HepG2 (cell line): ENCODE data around the gene TSTD1. TPM values are rescaled to one million over a fixed set of nuclear protein-coding genes. Genes with fewer than 3 reads are reported as not detected.

Experiments
- CBX1 ChIP-seq: IDR thresholded peaks from one replicate; pipeline ENCODE4 v1.6.1; 2016; ENCODE audit warnings: antibody characterized with exemption, low read depth
- IKZF1 ChIP-seq: fragments of 450-650 bp; IDR thresholded peaks from 2 replicates; pipeline ENCODE4 v1.7.1; 2016
- ISL2 ChIP-seq: sonication (generic); formaldehyde crosslinking; IDR thresholded peaks from 2 replicates; pipeline ENCODE4 v1.5.0; 2020; ENCODE audit warnings: missing genetic modification reagents
- MYNN ChIP-seq: sonication (generic); formaldehyde crosslinking; IDR thresholded peaks from 2 replicates; pipeline ENCODE4 v1.4.0; 2020; ENCODE audit warnings: mild to moderate bottlenecking, low read depth, missing genetic modification reagents
- NPAS2 ChIP-seq: sonication (generic); formaldehyde crosslinking; IDR thresholded peaks from 2 replicates; pipeline ENCODE4 v1.8.0; 2022; ENCODE audit warnings: mild to moderate bottlenecking, missing genetic modification reagents, borderline replicate concordance
- RAD51 ChIP-seq: fragments of 450-650 bp; IDR thresholded peaks from 2 replicates; pipeline ENCODE4 v1.6.1; 2016; ENCODE audit warnings: borderline replicate concordance
- SMAD9 ChIP-seq: sonication (generic); formaldehyde crosslinking; IDR thresholded peaks from 2 replicates; pipeline ENCODE4 v1.5.1; 2020; ENCODE audit warnings: mild to moderate bottlenecking, missing genetic modification reagents
- SNAPC2 ChIP-seq: sonication (generic); formaldehyde crosslinking; IDR thresholded peaks from 2 replicates; pipeline ENCODE4 v1.8.1; 2022; ENCODE audit warnings: mild to moderate bottlenecking, missing genetic modification reagents
- ZMYM2 ChIP-seq: sonication (generic); formaldehyde crosslinking; IDR thresholded peaks from 2 replicates; pipeline ENCODE4 v1.8.0; 2022; ENCODE audit warnings: mild to moderate bottlenecking, missing genetic modification reagents
- ZNF180 ChIP-seq: sonication (generic); formaldehyde crosslinking; IDR thresholded peaks from 2 replicates; pipeline ENCODE4 v1.4.0; 2020; ENCODE audit warnings: low read depth, missing genetic modification reagents, borderline replicate concordance
- ZNF275 ChIP-seq: sonication (generic); formaldehyde crosslinking; IDR thresholded peaks from 2 replicates; pipeline ENCODE4 v1.8.0; 2022; ENCODE audit warnings: missing genetic modification reagents, mild to moderate bottlenecking, inconsistent platforms, borderline replicate concordance
- ZNF605 ChIP-seq: sonication (generic); formaldehyde crosslinking; IDR thresholded peaks from 2 replicates; pipeline ENCODE4 v1.8.0; 2022; ENCODE audit warnings: mild to moderate bottlenecking, missing genetic modification reagents
- ZNF709 ChIP-seq: sonication (generic); formaldehyde crosslinking; IDR thresholded peaks from 2 replicates; pipeline ENCODE4 v1.5.0; 2020; ENCODE audit warnings: mild to moderate bottlenecking, missing genetic modification reagents
- ZNF782 ChIP-seq: sonication (generic); formaldehyde crosslinking; IDR thresholded peaks from 2 replicates; pipeline ENCODE4 v1.4.0; 2020; ENCODE audit warnings: missing genetic modification reagents, mild to moderate bottlenecking, borderline replicate concordance
- ZNF841 ChIP-seq: sonication (generic); formaldehyde crosslinking; IDR thresholded peaks from 2 replicates; pipeline ENCODE4 v1.8.1; 2023; ENCODE audit warnings: missing genetic modification reagents, borderline replicate concordance
- polyA plus RNA-seq, 8 experiments: library from polyadenylated mRNA; depleted of rRNA in 3 of 8; stranded (reverse) in 7 of 8; unstranded in 1 of 8; fragments of >200 nt; fragmentation: Illumina TruSeq in 4 of 8; extraction: Trizol in 4 of 8; gene quantifications; 2 replicates each; pipeline versions ENCODE4 v1.2.1 to v1.2.3, GENCODE V29; 2011 to 2016; ENCODE audit warnings: low read depth in 4 of 8, missing spikeins in 1 of 8, mixed read lengths in 1 of 8; ENCODE audit not compliant: insufficient read depth in 1 of 8
- total RNA-seq, 5 experiments: library from RNA; depleted of rRNA; stranded (reverse); fragments of >200 nt; fragmentation: Illumina TruSeq; extraction: Trizol; gene quantifications; 2 replicates each; pipeline ENCODE4 v1.2.3, GENCODE V29; 2016; ENCODE audit warnings: low read depth in 1 of 5
- TF ChIP-seq, protein P1 (sequence below): sonication (generic); formaldehyde crosslinking; IDR thresholded peaks from 2 replicates; pipeline ENCODE4 v1.5.1; 2020; ENCODE audit warnings: mild to moderate bottlenecking, moderate library complexity, missing genetic modification reagents
- TF ChIP-seq, protein P2 (sequence below): sonication (generic); formaldehyde crosslinking; IDR thresholded peaks from 2 replicates; pipeline ENCODE4 v1.5.0; 2020; ENCODE audit warnings: missing genetic modification reagents
- TF ChIP-seq, protein P3 (sequence below): fragments of 450-650 bp; IDR thresholded peaks from 2 replicates; pipeline ENCODE4 v1.6.1; 2016
- TF ChIP-seq, protein P4 (sequence below): sonication (generic); formaldehyde crosslinking; IDR thresholded peaks from 2 replicates; pipeline ENCODE4 v1.4.0; 2020; ENCODE audit warnings: missing genetic modification reagents, borderline replicate concordance
- TF ChIP-seq, protein P5 (sequence below): sonication (generic); formaldehyde crosslinking; IDR thresholded peaks from 2 replicates; pipeline ENCODE4 v1.4.0; 2020; ENCODE audit warnings: mild to moderate bottlenecking, missing genetic modification reagents

The TSTD1 gene
- total and polyA plus RNA-seq, 2 of the 13 experiments (the other 11 are each of a cell fraction or from before 2014, with no cell fraction given), result 0.15 to 0.31 TPM

DNA sequence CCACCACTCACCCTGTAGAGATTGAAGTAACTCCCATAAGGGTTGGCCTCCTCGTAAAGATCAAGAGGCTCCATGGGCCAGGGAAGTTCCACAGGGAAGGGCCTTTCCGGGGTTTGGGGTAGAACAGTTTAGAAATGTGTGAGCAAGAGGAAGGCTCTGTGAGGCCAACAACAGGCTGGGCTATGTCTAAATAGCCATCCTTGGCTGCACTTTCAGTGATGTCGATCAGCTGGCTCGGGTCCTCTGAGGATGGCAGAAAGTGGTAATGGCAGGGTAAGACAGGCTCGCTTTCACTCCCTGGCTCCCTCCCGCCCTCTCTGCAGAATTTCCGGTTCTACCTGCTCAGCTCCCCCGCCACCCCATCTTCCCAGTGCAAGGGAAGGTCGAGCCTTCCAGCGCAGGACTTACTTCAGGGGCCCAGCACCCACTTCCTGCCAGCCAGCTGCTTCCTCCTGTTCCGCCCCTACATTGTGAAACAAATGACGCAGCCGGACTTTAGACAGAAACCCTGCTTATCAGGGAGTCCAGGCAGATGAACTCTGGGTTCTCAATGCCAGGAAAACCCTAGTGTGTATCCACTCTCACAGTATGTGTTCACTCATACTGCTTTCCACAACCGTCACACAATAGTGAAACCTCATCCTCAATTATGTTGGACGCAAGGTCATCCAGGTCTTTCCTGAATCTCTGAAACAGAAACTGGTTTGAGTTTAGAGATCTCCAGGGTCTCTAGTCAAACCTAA is 25.1 kb downstream of the TSTD1 start (continued):
- TF ChIP-seq, protein P1, sequence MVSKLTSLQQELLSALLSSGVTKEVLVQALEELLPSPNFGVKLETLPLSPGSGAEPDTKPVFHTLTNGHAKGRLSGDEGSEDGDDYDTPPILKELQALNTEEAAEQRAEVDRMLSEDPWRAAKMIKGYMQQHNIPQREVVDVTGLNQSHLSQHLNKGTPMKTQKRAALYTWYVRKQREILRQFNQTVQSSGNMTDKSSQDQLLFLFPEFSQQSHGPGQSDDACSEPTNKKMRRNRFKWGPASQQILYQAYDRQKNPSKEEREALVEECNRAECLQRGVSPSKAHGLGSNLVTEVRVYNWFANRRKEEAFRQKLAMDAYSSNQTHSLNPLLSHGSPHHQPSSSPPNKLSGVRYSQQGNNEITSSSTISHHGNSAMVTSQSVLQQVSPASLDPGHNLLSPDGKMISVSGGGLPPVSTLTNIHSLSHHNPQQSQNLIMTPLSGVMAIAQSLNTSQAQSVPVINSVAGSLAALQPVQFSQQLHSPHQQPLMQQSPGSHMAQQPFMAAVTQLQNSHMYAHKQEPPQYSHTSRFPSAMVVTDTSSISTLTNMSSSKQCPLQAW (CRISPR knock-in tag), result peak; percentile 48; the same call in 1 of the 2 replicates
- no peak for TF ChIP-seq IKZF1
- peak; percentile 77 for TF ChIP-seq ZMYM2 (CRISPR knock-in tag)
- peak; percentile 39; the same call in 1 of the 2 replicates for TF ChIP-seq ZNF709 (CRISPR knock-in tag)
- TF ChIP-seq, protein P2, sequence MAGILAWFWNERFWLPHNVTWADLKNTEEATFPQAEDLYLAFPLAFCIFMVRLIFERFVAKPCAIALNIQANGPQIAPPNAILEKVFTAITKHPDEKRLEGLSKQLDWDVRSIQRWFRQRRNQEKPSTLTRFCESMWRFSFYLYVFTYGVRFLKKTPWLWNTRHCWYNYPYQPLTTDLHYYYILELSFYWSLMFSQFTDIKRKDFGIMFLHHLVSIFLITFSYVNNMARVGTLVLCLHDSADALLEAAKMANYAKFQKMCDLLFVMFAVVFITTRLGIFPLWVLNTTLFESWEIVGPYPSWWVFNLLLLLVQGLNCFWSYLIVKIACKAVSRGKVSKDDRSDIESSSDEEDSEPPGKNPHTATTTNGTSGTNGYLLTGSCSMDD (CRISPR knock-in tag), result no peak
- TF ChIP-seq ZNF275, result no peak
- TF ChIP-seq SMAD9 (CRISPR knock-in tag), result no peak
- TF ChIP-seq, protein P3, sequence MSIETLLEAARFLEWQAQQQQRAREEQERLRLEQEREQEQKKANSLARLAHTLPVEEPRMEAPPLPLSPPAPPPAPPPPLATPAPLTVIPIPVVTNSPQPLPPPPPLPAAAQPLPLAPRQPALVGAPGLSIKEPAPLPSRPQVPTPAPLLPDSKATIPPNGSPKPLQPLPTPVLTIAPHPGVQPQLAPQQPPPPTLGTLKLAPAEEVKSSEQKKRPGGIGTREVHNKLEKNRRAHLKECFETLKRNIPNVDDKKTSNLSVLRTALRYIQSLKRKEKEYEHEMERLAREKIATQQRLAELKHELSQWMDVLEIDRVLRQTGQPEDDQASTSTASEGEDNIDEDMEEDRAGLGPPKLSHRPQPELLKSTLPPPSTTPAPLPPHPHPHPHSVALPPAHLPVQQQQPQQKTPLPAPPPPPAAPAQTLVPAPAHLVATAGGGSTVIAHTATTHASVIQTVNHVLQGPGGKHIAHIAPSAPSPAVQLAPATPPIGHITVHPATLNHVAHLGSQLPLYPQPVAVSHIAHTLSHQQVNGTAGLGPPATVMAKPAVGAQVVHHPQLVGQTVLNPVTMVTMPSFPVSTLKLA, result no peak
- TF ChIP-seq CBX1, result peak; percentile 76
- peak; percentile 48; the same call in 1 of the 2 replicates for TF ChIP-seq ZNF782 (CRISPR knock-in tag)
- no peak for TF ChIP-seq RAD51
- peak; percentile 74 for TF ChIP-seq ISL2 (CRISPR knock-in tag)
- no peak for TF ChIP-seq ZNF180 (CRISPR knock-in tag)
- no peak; the same call in 1 of the 2 replicates for TF ChIP-seq MYNN (CRISPR knock-in tag)
- TF ChIP-seq, protein P4, sequence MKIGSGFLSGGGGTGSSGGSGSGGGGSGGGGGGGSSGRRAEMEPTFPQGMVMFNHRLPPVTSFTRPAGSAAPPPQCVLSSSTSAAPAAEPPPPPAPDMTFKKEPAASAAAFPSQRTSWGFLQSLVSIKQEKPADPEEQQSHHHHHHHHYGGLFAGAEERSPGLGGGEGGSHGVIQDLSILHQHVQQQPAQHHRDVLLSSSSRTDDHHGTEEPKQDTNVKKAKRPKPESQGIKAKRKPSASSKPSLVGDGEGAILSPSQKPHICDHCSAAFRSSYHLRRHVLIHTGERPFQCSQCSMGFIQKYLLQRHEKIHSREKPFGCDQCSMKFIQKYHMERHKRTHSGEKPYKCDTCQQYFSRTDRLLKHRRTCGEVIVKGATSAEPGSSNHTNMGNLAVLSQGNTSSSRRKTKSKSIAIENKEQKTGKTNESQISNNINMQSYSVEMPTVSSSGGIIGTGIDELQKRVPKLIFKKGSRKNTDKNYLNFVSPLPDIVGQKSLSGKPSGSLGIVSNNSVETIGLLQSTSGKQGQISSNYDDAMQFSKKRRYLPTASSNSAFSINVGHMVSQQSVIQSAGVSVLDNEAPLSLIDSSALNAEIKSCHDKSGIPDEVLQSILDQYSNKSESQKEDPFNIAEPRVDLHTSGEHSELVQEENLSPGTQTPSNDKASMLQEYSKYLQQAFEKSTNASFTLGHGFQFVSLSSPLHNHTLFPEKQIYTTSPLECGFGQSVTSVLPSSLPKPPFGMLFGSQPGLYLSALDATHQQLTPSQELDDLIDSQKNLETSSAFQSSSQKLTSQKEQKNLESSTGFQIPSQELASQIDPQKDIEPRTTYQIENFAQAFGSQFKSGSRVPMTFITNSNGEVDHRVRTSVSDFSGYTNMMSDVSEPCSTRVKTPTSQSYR (CRISPR knock-in tag), result peak; percentile 87
- TF ChIP-seq NPAS2 (CRISPR knock-in tag), result no peak
- TF ChIP-seq ZNF605 (CRISPR knock-in tag), result peak; percentile 90
- TF ChIP-seq, protein P5, sequence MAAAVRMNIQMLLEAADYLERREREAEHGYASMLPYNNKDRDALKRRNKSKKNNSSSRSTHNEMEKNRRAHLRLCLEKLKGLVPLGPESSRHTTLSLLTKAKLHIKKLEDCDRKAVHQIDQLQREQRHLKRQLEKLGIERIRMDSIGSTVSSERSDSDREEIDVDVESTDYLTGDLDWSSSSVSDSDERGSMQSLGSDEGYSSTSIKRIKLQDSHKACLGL, result no peak
- TF ChIP-seq SNAPC2 (CRISPR knock-in tag), result 0 out of 2 replicates have a peak, but pooled peaks have one; percentile 31
- no peak for TF ChIP-seq ZNF841 (CRISPR knock-in tag)
